Left renal pelvis (tissue), 4 donors: Measurements from ENCODE around the gene DOCK1. TPM values are rescaled to one million over a fixed set of nuclear protein-coding genes. Genes with fewer than 3 reads are reported as not detected.
A peak's percentile ranks its signal among the peaks of the same experiment; 100 is the strongest.

Experiments
- DNase-seq, 4 donors: peaks; one replicate each; pipeline ENCODE4 v3.0.0-alpha.2; 2013; ENCODE audit warnings: low read depth in 4 of 4, low spot score in 3 of 4
- polyA plus RNA-seq, 4 donors: library from polyadenylated mRNA; unstranded; fragments of 120-200 nt; gene quantifications; one replicate each; pipeline ENCODE4 v1.2.1, GENCODE V29; 2013; ENCODE audit not compliant: insufficient read length in 4 of 4

Gene DOCK1
- polyA plus RNA-seq, 4 donors: 62.7 to 68.3 (median 66.4) TPM

DNA sequence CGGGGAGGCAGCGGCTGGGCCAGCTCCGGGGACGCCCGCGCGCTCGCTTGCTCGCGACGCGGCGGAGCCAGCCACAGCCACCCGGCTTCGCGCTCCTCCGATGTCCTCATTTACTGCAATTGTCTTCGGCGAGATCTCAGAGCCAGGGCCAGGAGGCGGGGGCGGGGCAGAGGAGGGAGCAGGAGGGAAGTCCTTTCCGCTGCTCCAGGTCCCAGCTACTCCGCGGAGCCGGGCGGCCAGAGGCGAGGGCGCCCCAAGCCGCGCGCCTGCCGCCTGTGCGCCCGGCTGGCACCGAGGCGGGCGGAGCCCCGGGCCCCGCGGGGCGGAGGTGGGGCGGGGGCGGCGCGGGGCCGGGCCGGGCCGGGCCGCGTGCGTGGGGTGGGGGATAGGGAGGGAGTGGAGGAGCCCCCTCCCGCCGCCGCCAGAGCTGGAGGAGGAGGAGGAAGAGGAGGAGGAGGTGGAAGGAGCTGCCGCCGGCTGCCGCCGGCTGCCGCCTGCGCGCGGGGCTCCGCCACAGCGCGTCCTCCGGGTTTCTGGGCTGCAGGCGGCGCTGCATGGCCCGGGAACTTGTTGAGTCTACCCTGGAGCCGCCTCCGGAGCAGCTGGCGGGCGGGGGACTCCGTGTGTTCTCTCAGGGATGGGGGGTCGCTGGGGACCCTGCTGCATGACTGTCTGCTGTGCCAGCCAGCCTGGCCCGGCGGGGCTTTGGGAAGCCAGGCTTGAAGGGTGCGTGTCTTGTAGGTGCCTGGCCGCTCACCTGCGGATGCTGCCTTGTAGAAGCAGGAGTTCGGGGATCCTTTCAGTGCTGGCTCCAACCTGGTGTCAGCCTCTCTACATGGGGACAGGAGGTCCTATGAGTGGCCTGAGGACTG lies 291.3 kb downstream of the DOCK1 start, which contains the start of gene INSYN2A:
TSS of gene INSYN2A (minus strand) at position 310 of the 872 bp plus-strand sequence. CDS start 20,196 bp downstream, outside the sequence.
- peak in 2 of 4 donors; percentile 39 to 49 for DNase-seq

DNA sequence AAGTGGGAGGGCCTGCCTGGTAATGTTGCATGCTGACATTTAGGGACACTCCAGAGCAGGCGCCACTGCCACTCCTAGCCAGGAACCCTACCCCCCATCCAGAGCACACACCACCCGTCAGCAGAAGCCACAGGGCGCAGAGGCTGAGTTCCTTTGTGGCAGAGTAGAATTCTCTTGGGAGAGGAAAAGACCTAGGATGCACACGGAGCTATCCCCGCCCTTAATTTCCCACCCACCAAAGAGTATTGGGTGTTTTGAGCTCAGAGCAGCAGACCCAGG lies 291.9 kb downstream of the DOCK1 start:
- DNase-seq: no peak

DNA sequence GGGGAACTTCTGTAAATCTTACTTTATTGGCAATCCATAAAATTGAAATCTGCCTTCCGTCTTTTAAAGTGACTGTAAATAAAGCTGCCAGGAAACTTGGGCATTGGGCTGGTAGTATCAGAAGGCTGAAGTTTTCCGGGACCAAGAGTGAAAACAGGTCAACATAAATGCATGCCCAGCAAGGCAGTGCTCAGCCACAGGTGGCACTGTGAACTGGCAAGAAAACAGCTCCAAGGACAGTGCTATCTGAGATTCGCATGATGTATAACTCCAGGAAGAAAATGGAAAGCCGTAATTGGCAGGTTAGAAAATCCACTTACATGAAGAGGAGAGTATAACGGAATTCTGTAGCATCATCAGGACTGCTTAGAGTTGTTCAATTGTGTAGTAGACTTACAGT lies 293.1 kb downstream of the DOCK1 start:
- DNase-seq: no peak

DNA sequence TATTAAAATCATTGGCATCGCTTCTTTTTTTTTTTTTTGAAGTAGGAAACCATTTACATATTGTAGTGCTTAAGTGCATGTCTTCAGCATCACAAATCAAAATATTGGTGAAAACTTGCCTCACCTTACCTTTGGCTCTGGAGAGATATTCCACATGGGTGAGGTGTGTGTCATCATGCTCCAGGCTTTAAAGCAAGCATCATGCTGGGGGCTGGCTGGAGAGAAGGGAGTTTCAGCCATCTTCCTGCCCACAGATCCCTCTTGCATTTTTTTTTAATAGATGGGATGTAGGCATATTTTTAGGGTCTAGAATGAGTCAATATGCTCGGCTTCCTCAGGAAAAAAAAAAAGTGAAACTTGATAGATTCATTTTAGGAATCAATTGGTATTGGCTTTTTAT lies 293.5 kb downstream of the DOCK1 start:
- DNase-seq: no peak

DNA sequence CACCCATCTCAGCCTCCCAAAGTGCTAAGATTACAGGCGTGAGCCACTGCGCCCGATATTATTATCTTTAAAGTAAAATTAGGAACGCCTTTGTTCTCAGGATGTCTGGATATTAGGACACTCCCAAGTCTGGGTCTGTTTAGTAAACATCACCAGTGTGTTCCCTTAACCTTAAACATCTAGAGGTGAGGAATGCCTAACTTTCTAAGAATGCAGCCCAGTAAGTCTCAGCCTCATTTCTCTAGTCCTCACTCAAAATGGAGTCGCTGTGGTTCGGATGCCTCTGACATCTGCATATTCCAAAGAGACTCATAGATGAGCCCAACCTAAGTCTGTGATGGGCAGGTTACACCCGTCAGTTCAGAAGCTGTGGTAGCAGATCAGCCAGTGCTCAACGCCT lies 295.4 kb downstream of the DOCK1 start:
- no peak for DNase-seq

DNA sequence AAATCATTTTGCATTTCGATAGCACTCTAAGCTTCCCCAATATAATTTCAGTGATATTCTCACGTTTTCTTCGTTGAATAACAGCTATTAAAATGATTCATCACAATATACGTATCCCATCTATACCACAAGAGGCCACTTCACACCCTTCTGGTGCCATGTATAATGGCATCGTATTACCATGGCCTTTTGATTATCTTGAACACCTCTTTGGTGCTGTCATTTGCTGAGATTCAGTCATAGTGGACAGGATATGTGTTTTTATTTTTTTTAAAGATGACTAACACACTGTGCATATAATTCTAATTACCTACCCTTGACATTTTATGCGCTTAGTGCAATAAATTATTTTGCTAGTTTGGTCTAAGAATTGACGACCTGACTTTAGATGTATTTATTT lies 297.8 kb downstream of the DOCK1 start:
- DNase-seq: no peak

DNA sequence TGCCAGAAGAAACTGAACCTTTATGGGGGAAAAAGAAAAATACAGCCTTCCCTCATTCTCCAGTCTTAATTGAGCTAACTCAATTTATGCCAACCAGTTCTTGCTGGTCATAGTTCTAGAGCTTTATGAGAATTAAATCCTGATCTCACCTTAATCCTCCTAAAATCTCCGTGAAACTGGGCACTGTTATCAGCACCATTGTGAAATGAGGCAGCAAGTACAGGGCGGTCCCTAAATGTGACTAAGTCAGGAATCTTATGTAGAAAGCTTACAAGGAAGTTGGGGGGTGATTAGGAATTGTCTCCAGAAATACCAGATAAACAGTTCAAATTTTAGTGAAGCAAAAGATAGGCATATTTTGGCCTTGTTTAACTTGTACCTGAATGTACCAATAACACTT lies 301.9 kb downstream of the DOCK1 start:
- DNase-seq: no peak

DNA sequence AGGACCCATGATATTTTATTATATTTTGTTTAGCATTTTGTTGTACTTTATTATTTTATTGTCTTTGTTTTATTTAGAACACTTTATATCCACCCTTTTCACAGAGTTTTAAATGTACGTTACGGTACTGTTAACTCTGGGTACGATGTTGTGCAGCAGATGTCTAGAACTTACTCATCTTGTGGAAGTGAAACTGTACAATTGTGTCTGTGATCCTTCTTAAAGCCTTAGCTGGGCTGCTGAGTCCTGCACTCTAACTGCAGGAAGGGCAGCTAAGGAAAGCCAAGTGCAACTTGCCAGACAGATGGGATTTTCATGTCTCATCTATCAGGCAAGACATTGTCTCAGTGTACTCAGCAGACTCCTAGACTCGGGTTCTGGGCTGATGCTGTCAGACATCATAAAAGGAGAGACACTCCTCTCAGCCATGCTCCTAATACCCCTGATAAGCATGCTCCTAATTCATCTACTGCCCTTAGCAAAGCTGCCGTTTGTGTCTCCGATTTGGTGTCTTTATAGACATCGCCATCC lies 305.8 kb downstream of the DOCK1 start:
- no peak for DNase-seq

DNA sequence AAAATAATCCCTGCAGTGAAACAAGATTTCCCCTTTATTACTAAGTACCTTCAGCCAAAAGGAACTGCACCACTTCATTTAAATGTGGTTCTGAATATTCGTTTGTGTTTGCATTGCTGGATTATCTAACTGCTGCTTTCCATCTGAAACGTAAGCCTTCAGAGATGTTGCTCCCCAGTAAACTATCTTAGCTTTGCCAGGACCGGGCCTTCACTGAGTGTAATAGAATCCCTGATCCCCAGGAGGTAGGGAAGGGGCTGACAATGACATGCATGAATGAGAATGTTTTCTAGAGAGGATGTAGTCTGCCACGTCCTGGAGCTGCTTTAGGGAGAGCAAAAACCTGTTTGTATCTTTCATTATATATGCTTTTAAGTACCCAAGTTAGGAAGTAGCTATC lies 310.6 kb downstream of the DOCK1 start:
- no peak for DNase-seq

DNA sequence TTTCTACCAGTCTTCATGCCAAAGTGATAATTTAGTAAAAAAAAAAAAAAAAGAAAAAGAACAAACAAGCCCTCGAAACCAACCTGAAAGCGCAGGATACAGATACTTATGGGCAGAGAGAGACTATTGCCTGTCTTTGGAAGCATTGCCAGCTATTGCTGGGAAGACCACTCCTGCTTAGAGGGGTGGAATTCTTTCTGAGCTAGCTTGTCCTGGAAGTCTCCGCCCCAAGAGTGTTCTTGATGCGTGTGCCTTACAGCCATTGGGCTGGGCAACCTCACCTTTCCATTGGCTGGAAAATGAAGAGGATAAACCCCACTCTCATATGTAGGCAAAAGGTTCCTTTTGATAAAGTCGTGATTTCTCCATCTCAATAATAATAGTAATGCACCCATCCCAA lies 311.0 kb downstream of the DOCK1 start:
- DNase-seq: no peak

DNA sequence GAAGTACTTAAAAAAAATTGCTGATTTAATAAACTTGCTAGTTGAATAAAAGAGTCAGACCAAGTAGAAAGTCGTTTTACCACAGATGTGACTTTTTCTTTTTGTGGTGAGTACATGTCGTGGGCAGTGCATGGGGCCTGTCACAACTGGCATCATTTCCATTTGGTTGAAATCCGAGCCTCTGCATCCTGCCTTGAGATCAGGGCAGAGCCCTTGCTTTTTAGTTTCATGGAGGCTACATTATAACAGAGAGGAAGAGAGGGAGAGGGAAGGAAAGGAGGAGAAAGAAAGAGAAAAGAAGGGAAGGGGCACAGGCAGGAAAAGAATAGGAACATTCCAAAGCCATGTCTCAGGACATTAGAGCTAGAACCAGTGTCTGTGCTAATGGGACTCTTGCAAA lies 311.6 kb downstream of the DOCK1 start:
- no peak for DNase-seq

DNA sequence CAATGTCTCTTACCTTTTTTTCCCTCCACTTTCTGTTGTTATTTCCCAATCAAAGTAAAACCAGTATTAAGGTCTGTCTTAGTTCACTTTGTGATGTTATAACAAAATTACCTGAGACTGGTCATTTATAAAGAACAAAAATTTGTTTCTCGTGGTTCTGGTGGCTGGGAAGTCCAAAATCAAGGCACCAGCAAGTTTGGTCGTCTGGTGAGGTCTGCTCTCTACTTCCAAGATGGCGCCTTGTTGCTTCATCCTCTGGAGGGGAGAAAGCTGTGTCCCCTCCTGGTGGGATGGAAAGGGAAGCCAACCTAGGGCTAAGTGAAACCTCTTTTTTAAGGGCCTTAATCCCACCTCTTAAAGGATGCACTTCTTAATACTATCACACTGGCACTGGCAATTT lies 313.4 kb downstream of the DOCK1 start:
- DNase-seq: no peak

DNA sequence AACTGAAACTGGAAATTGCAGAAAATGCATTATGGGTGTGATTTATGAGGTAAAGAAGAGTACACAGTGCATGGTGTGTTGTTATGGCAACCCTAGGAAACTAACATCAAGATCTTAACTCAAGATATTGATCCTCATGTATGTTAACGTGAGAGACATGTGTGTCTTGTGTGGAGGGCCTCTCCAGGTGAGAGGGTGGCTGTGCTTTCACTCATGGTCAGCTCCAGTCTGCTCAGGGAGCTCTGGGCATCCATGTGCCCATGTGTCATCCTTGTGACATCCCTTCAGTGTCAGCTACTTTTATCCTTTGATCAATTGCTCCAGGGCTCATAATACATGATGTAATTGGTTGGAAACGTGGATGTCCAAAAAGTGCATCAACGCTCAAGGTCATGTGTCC lies 316.1 kb downstream of the DOCK1 start:
- no peak for DNase-seq

DNA sequence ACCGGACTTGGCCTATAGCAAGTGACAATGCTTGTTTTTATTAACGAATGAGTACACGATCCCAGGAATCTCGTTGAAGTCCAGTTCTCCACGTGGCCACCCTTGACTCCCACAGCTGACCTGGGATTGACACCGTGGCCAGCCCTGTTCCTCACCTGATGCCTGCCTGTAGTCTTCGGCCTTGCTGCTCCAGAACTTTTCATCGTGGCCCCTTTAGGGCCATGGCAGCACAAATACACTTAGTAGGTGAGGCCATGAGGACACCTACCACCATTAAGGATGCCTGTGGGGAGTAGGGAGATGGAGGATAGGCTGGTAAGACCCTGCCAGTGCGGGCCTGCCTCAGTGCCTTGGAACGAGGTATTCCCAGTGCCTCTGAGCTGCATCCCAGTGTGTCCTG lies 321.8 kb downstream of the DOCK1 start:
- DNase-seq: no peak

DNA sequence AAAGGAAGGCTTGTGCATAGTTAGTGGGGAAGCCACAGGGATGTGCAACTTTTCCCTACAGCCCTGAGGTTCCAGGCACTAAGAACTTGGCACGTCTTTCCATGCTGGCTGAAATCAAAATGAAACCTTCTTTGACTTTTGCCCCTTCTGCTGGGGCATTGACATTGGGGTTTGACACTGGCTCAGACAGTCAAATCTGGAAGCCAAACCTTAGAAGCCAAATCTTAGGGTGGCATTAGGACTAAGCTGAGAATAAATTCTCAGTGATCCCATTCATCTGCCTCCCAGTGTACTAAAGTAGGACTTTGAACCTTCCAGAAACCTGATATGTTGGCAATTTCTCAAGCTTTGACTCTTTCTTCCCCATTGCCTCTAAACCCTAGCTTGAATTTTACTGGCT lies 322.4 kb downstream of the DOCK1 start:
- DNase-seq: no peak

DNA sequence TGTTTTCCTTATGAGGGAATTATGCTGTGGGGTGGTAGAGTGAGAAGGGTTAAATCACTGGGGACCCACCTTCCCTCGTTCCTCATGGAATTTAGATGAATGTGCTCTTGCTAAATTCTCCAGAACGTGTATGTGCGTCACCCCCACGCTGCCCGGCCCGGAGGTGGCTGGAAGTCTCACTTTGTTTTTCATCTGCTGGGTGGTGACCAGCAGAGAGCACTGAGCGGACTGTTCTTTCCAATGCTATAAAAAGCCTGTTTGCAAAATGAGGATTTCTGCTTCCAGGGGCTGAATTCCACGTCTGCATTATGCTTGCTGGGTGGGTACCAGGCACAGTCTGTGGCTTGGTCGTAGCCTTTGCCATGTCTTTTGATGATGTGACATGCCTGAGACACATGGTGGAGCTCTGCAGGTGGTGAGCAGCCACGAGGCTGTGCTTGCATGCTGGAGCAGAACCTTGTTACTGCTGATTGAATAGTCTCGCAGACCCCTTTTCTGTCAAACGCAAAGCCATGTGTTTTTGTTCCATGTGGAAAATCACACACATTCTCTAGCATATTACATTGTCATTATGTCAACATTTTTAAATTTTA lies 323.1 kb downstream of the DOCK1 start:
- no peak for DNase-seq

DNA sequence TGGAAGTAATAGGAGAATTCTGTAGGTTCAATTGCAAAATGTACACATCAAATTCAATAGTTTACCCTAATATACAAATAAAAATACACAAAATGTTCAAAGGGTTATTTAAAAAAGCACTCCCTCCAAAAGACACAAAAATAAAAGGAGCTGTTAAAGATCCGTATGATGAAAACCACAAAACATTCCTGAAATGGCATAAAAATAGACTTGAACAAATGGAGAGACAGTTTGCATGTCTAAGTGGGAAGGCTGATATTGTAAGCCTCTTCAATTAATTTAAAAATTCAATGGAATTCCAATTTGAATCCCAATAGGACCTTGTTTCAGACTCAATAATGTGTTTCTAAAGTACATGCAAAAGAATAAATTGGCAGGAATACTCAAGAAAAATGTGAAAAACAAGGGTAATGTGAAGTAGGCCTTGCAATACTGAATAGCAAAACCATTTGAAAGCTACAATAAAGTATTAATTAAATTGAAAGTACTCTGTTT lies 329.1 kb downstream of the DOCK1 start:
- DNase-seq: no peak

DNA sequence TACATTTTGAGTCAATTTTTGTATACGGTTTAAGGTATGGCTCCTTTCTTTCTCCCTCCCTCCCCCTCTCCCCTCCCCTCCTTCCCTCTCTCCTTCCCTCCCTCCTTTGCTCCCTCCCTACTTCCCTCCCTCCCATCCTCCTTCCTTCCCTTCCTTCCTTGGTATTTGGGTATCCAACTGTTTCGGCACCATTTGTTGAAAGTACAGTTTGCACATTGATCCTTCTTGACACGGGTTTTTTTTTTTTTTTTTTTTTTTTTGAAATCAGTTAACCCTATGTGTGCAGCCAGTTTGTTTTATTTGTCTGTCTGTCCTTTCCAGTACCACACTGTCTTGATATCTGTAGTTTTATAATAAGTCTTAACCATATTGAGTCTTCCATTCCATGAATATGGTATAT lies 331.0 kb downstream of the DOCK1 start:
- DNase-seq: no peak

DNA sequence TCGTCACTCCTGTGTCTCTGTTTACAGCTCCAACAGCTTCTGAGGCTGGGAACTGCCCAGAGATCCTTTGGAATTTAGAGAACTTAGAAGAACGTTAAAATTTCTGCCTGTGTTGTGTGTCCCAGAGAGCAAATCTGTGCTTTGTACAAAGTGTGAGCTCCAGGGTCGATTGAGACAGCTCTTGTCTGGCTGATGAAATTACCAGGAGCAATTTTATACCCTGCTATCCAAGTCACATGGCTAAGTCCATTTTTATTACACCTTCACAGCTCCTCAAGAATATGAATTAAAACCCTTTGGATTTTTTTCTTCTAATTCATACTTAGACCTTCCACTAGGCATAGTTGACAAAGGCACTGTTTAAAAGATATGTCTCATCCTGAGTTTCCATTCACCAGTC lies 337.7 kb downstream of the DOCK1 start:
- DNase-seq: no peak

DNA sequence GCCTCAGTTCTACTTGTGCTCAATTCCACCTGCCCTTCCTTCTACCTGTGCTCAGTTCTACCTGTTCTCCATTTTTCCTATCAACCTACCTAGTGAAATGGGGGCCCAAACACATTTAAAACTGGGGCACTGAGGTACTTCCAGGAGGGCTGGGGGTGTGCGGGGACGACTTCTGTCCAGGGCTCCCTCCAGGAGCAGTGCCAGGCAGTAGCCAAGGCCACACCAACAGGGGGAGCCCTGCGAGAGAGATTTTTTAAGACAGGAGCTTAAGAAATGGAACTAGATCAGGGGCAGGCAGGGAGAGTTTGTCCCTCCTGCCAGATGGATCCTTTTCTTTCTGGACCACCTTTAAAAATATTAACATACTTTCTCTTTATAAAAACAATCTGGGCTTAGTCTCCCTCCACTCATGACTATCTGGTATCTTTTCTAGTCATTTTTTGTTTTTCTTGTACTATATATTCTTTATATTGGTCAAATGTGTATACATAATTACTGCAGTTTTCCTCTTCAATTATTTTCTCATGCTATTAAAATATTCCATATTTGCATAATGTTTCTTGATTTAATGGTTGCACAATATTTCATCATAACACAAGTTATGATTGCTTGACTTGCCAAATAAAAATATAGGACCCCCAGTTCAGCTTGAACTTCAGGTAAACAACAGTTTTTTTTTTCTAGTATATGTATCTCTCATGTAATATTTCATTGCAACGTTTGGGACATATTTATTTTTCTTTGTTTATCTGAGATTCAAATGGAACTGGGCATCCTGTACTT lies 338.5 kb downstream of the DOCK1 start:
- peak in 1 of 4 donors; percentile 12 for DNase-seq

DNA sequence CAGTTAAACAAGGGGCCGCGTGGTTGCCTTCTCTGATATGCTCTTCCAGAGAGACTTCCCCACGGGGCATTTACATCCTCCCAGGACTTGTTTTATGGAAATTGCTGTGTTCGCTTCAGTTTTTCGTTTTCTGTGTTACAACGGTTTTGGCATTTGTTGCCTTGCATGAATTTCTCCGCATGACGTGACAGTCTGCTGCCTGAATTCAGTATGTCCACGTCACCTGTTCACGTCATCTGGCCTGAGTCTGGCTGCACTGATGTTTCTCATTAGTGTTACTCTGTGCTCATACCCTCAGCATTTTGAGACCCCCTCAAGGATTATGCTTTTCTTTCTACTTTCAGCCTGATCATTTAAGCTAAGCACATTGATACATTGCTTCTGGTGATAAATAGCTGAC lies 340.2 kb downstream of the DOCK1 start:
- DNase-seq: no peak
